Measurements from ENCODE around the gene LAMC1.

DNA sequence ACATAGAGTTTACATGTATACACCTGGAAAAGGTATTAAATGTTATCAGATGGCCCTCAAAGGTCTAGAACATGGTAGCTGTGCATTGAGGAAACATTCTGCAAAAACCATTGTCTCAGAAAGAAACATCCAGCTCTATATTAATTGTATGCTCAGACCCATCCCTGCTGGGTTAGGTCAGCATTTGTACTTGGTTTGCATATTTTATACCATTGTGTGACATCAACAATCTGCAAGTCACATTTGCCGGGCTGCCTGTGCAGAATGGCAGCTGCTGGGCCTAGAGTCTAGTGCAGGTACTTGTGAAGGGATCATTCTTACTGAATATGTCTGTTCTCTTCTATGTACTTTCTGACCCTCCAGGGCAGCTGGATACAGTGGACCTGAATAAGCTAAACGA is 119.0 kb downstream of the LAMC1 start:
- TF ChIP-seq EZH2 (IDR thresholded peaks at IDR 0.05; ENCODE audit: insufficient read depth, poor library complexity, severe bottlenecking): no peak
- no peak for TF ChIP-seq EZH2phosphoT487 (IDR thresholded peaks at IDR 0.05; ENCODE audit: insufficient read depth, low read depth)
